ENCODE results near the gene LILRB4.
"Not testable (repeated sequence)": the region's sequence is repeated elsewhere in the genome, so short reads cannot be mapped to it uniquely, and the experiment has no call there.

- TF ChIP-seq ZNF266 (tag by site-specific recombination; IDR thresholded peaks at IDR 0.05; ENCODE audit: low read depth); CTCF (tag by site-specific recombination; IDR thresholded peaks at IDR 0.05); ZNF23 (tag by site-specific recombination; IDR thresholded peaks at IDR 0.05; ENCODE audit: borderline replicate concordance); ZNF133 (tag by site-specific recombination; IDR thresholded peaks at IDR 0.05); ZEB2 (tag by site-specific recombination; IDR thresholded peaks at IDR 0.05); YY2 (tag by site-specific recombination; IDR thresholded peaks at IDR 0.05); ZNF785 (tag by site-specific recombination; IDR thresholded peaks at IDR 0.05); MZF1 (tag by site-specific recombination; IDR thresholded peaks at IDR 0.05; ENCODE audit: borderline replicate concordance): not testable (repeated sequence)
Observed at GRCh38 chr19:54624934-54625730, 37.7 kb upstream of the LILRB4 start.

All from HEK293 (cell line).